ENCODE data around the gene ANO5.

DNA sequence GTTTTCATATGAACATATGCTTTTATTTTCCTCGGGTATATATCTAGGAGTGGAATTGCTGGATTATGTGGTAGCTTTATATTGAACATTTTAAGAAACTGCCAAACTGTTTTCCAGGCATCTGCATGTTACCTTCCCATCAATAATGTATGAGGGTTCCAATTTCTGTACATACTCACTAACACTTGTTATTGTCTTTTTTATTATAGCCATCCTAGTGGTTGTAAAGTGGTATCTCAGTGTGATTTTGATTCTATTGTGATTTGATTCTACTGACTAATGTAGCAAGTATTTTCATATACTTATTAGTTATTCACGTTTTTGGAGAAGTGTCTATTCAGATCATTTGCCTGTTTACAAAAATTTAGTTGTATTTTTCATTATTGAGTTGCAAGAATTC lies 2.0 kb downstream of the ANO5 start:
- TF ChIP-seq POLR2A (IDR thresholded peaks at IDR 0.05; ENCODE audit: low read length) (no peak), GATA1 (IDR thresholded peaks at IDR 0.05; ENCODE audit: low read depth, low read length) (no peak)
